Lower lobe of right lung (tissue), 2 donors: ENCODE results near the gene CNTN4. TPM values are rescaled to one million over a fixed set of nuclear protein-coding genes. Genes with fewer than 3 reads are reported as not detected.

Source experiments
- ATAC-seq, 2 donors: fragments of 200-7000 bp; cut with Tn5 transposase; one replicate each; pipeline ENCODE4 v1.9.1; 2020 to 2022; ENCODE audit warnings: mild to moderate bottlenecking in 2 of 2, moderate library complexity in 2 of 2
- DNase-seq: peaks from one replicate; pipeline ENCODE4 v3.0.0-alpha.2; 2020
- H3K27ac ChIP-seq: fragments of 200-600 bp; one replicate; pipeline ENCODE4 v1.8.0; 2022
- H3K27me3 ChIP-seq: fragments of 200-600 bp; one replicate; pipeline ENCODE4 v1.8.0; 2022; ENCODE audit warnings: low read depth
- H3K36me3 ChIP-seq: fragments of 200-600 bp; one replicate; pipeline ENCODE4 v1.8.0; 2022; ENCODE audit warnings: mild to moderate bottlenecking
- H3K4me1 ChIP-seq: fragments of 200-600 bp; one replicate; pipeline ENCODE4 v1.8.0; 2022
- H3K4me3 ChIP-seq: fragments of 200-600 bp; one replicate; pipeline ENCODE4 v1.8.0; 2022; ENCODE audit warnings: mild to moderate bottlenecking
- H3K9me3 ChIP-seq: fragments of 200-600 bp; one replicate; pipeline ENCODE4 v1.8.0; 2022
- intact Hi-C: fragments of 100-400 bp; cut with DNase I; formaldehyde crosslinking; loops from one replicate; pipeline ENCODE4 v1.11.0; 2022
- total RNA-seq: library from RNA; stranded (reverse); fragmentation: NEBNext Ultra II Directional; extraction: Animal tissue kit (Norgen Biotek cat#: 25700); gene quantifications from one replicate; pipeline ENCODE4 v1.2.1, GENCODE V29; 2021
- TF ChIP-seq, protein P1 (sequence below): fragments of 200-600 bp; IDR thresholded peaks from one replicate; pipeline ENCODE4 v1.8.0; 2022; ENCODE audit warnings: antibody characterized with exemption, mild to moderate bottlenecking
- donor health status: DM: no; HTN: yes; CAD: no; lungs with severe emphysema.

The CNTN4 gene
- total RNA-seq, 1 donor from 2014 or later: 10.4 TPM

DNA sequence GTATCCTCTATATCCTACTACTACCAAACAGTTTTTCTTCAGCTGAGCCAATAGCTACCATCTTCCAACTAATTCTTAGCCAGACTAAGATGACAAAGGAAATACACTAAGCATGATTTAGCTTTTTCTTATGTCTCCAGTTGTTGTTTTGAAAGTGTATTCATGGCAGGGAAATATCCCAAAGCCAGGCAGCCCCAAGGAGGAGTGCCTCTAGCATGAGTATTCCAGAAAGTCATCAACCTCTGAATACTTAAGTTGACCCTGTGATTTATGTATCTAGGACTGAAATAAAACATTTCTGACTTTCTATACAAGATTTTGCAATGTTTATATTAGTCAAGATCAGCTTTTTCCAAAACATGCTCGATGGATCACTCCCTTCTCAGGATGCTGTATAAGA is 562.4 kb downstream of the CNTN4 start:
- H3K36me3 ChIP-seq: no peaks in the 10 kb centered on the region
- TF ChIP-seq, protein P1, sequence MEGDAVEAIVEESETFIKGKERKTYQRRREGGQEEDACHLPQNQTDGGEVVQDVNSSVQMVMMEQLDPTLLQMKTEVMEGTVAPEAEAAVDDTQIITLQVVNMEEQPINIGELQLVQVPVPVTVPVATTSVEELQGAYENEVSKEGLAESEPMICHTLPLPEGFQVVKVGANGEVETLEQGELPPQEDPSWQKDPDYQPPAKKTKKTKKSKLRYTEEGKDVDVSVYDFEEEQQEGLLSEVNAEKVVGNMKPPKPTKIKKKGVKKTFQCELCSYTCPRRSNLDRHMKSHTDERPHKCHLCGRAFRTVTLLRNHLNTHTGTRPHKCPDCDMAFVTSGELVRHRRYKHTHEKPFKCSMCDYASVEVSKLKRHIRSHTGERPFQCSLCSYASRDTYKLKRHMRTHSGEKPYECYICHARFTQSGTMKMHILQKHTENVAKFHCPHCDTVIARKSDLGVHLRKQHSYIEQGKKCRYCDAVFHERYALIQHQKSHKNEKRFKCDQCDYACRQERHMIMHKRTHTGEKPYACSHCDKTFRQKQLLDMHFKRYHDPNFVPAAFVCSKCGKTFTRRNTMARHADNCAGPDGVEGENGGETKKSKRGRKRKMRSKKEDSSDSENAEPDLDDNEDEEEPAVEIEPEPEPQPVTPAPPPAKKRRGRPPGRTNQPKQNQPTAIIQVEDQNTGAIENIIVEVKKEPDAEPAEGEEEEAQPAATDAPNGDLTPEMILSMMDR: no peak
- H3K27me3 ChIP-seq: no peaks in the 10 kb centered on the region
- no peak overlapping the region for H3K4me3 ChIP-seq
- H3K4me1 ChIP-seq: no peaks in the 10 kb centered on the region
- intact Hi-C loops: no loop called here
- ATAC-seq (no peak), DNase-seq (no peak)
- no peak overlapping the region for H3K27ac ChIP-seq
- no peaks in the 10 kb centered on the region for H3K9me3 ChIP-seq

DNA sequence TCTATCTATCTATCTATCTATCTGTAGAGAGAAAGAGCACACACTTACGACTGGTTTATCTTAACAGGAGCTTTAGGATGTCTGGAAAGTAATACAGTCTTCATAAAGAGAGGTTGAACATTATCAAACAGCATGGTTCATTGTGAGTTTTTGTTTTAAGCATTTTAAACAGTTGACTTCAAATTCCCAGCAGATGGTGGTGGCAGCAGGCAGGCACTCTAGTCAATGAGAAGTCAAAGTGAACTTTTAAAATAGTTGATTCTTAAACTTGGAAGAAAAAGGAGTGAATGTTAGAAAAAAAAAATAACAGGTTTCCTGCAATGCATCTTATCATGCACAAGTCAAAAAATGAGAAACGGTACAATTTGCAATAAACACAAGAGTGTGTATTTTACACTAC is 578.8 kb downstream of the CNTN4 start:
- Histone ChIP-seq H3K9me3 (no peaks in the 10 kb centered on the region), H3K4me3 (no peak overlapping the region), H3K27me3 (no peaks in the 10 kb centered on the region), H3K36me3 (no peaks in the 10 kb centered on the region), H3K4me1 (no peaks in the 10 kb centered on the region), H3K27ac (no peak overlapping the region)
- ATAC-seq: no peak
- DNase-seq: no peak
- intact Hi-C loops: no loop called here
- TF ChIP-seq, protein P1: no peak

DNA sequence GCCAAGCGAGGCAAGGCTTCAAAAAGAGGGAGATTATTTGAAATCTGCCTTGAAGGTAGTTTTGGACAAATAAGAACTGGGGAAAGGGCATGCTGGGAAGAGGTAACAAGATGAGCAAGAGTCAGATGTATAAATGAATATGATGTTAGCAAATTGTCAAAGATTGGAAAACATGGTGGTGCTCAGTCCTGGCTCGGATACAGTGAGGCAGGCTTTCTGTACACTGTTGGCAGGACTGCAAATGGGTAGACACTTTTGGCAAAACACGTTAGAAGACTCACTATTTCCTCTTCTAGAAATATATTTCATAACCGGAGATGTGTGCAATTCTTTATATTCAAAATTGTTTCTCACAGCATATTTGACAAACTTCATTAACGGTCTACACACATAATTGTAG is 581.6 kb downstream of the CNTN4 start:
- TF ChIP-seq, protein P1: no peak
- H3K4me3 ChIP-seq: no peak overlapping the region
- H3K9me3 ChIP-seq: no peaks in the 10 kb centered on the region
- H3K27me3 ChIP-seq: no peaks in the 10 kb centered on the region
- ATAC-seq (no peak), DNase-seq (no peak)
- H3K4me1 ChIP-seq: no peaks in the 10 kb centered on the region
- no peaks in the 10 kb centered on the region for H3K36me3 ChIP-seq
- intact Hi-C loops: no loop called here
- H3K27ac ChIP-seq: no peak overlapping the region

DNA sequence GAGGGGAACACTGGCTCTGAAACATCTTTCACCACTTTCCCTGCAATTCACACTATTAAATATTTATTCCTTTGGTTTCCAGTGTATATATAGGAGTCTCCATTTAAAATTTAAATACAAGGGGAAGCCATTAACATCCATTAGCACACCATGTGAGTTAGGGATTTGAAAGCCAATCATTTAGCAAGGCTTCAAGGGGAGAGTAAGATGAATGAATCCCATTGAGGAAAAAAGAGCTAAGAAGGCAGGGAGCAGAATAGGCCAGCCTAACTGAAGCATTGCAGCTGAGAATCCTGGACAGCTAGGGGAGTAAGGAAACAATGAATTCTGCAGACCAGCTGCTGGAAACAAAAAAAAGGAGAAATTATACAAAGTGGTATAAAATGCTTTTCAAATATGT is 585.4 kb downstream of the CNTN4 start:
- TF ChIP-seq, protein P1: no peak
- DNase-seq: no peak
- no peak for ATAC-seq
- Histone ChIP-seq H3K27ac (no peak overlapping the region), H3K36me3 (no peaks in the 10 kb centered on the region), H3K27me3 (no peaks in the 10 kb centered on the region), H3K4me1 (no peaks in the 10 kb centered on the region), H3K4me3 (no peak overlapping the region), H3K9me3 (no peaks in the 10 kb centered on the region)
- intact Hi-C loops: no loop called here

DNA sequence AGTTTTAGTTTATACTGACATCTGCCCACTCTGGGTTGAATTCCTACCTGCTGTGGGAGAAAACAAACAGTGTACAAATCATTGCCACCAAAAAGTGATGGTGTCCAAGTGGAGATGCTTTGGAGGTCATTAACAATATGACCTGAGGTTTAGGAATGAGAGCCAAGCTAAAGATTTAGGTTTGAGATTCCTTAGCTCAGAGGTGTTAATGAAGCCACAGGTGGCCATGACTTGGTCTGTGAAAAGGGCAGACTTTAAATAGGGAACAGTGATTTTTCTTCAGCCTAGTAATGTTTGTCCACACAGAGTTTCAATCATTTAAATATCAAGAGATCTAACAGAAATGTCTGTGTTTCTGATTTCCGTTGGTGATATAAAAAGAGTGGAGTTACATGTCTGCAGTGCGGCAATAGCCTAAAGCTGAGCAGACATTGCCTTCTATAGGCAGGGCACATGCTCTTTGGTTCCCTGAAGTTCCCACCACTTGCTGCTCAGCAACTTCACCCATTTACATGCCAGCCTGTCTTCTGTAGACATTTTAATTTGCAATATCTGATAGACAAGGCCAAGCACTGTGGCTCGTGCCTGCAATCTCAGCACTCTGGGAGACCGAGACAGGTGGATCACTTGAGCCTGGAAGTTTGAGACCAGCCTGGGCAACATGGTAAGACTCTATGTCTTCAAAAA is 588.3 kb downstream of the CNTN4 start:
- no peaks in the 10 kb centered on the region for H3K27me3 ChIP-seq
- no peaks in the 10 kb centered on the region for H3K4me1 ChIP-seq
- H3K36me3 ChIP-seq: no peaks in the 10 kb centered on the region
- TF ChIP-seq, protein P1: no peak
- ATAC-seq (no peak), DNase-seq (no peak)
- H3K9me3 ChIP-seq: no peaks in the 10 kb centered on the region
- intact Hi-C loops: no loop called here
- no peak overlapping the region for H3K4me3 ChIP-seq
- no peak overlapping the region for H3K27ac ChIP-seq
